K562 (cell line): ENCODE measurements around the gene TEX50. TPM values are rescaled to one million over a fixed set of nuclear protein-coding genes. Genes with fewer than 3 reads are reported as not detected.
A peak's percentile ranks its signal among the peaks of the same experiment; 100 is the strongest.

Source experiments
- ATAC-seq: fragments of 200-7000 bp; cut with Tn5 transposase; 3 replicates; pipeline ENCODE4 v1.9.1; 2020; ENCODE audit warnings: moderate library complexity
- BruUV-seq: library from RNA; stranded (reverse); fragments of 400-500 nt; replicated peaks from 2 replicates; lab custom pipeline; 2021; lab: Mats Ljungman, UMichigan
- CTCF ChIA-PET: fragments of 300-600 bp; formaldehyde crosslinking; extraction: SDS; loops from one replicate; lab custom pipeline; 2021; ENCODE audit warnings: low intra/inter-chr PET ratio; lab: Yijun Ruan, JAX
- POLR2A ChIA-PET: fragments of 300-600, 350-650 bp; sonication (Branson Sonifier 250); formaldehyde crosslinking; extraction: SDS; loops from one replicate; lab custom pipeline; 2021; ENCODE audit warnings: antibody characterized with exemption, inconsistent platforms; lab: Yijun Ruan, JAX
- DNase-seq, 4 experiments: peaks; one replicate each; pipeline versions ENCODE4 v3.0.0 to v3.0.0-alpha.2; 2011 to 2018; ENCODE audit warnings: low spot score in 3 of 4, mixed read lengths in 3 of 4; ENCODE audit errors: extremely low read depth in 1 of 4
- FAIRE-seq: peaks from 2 replicates; lab custom pipeline; 2011; peaks lifted over from hg19 to GRCh38; lab: Jason Lieb, UNC
- H2AFZ ChIP-seq: 2 replicates; pipeline ENCODE4 v1.6.0; 2011; ENCODE audit warnings: low read depth, low read length, control low read depth, inconsistent platforms
- H3K27ac ChIP-seq: fragments of 200-600 bp; 3 replicates; pipeline ENCODE4 v1.8.0; 2011; ENCODE audit warnings: low read depth, mild to moderate bottlenecking, control low read depth, inconsistent platforms, low read length, moderate library complexity, mixed read lengths; ENCODE audit errors: extremely low read depth
- H3K27me3 ChIP-seq, 2 experiments: fragments of 300-600 bp in 1 of 2; 2 replicates in 1 of 2; 3 replicates in 1 of 2; pipeline versions ENCODE4 v1.6.0 to v1.8.0; 2011; ENCODE audit warnings: inconsistent platforms in 2 of 2, low read length in 2 of 2, mild to moderate bottlenecking in 1 of 2, mixed read lengths in 1 of 2, moderate library complexity in 1 of 2; ENCODE audit not compliant: control insufficient read depth in 2 of 2, insufficient read depth in 2 of 2
- H3K36me3 ChIP-seq: fragments of 300-600 bp; 3 replicates; pipeline ENCODE4 v1.8.0; 2011; ENCODE audit warnings: mild to moderate bottlenecking, low read length, inconsistent platforms; ENCODE audit not compliant: control insufficient read depth, insufficient read depth
- H3K4me1 ChIP-seq, 2 experiments: fragments of 200-600 bp in 1 of 2; replicated peaks in 1 of 2; 2 replicates in 1 of 2; 3 replicates in 1 of 2; pipeline versions ENCODE4 v1.5.1 to v1.8.0; 2011; ENCODE audit warnings: inconsistent platforms in 2 of 2, low read length in 2 of 2, mild to moderate bottlenecking in 1 of 2, mixed read lengths in 1 of 2, moderate library complexity in 1 of 2; ENCODE audit not compliant: control insufficient read depth in 2 of 2, insufficient read depth in 2 of 2
- H3K4me2 ChIP-seq: 2 replicates; pipeline ENCODE4 v1.6.1; 2011; ENCODE audit warnings: low read length, control low read depth, inconsistent platforms, mixed read lengths; ENCODE audit not compliant: insufficient read depth
- H3K4me3 ChIP-seq: fragments of 200-600 bp; sonication (generic), shearing (Covaris generic); 2 replicates; pipeline ENCODE4 v1.5.1; 2016; ENCODE audit warnings: control low read depth, inconsistent platforms
- H3K79me2 ChIP-seq: fragments of 200-600 bp; 3 replicates; pipeline ENCODE4 v1.8.0; 2011; ENCODE audit warnings: low read length, inconsistent platforms; ENCODE audit not compliant: control insufficient read depth, insufficient read depth
- H3K9ac ChIP-seq, 2 experiments: 2 replicates each; pipeline versions ENCODE4 v1.6.0 to v1.6.1; 2011; ENCODE audit warnings: low read depth in 2 of 2, low read length in 2 of 2, control low read depth in 1 of 2, inconsistent platforms in 1 of 2, mild to moderate bottlenecking in 1 of 2, mixed read lengths in 1 of 2; ENCODE audit not compliant: insufficient read depth in 1 of 2
- H3K9me1 ChIP-seq: one replicate; pipeline ENCODE4 v1.6.0; 2011; ENCODE audit warnings: inconsistent platforms, mild to moderate bottlenecking, low read length, moderate library complexity; ENCODE audit not compliant: control insufficient read depth, insufficient read depth
- H3K9me3 ChIP-seq: replicated peaks from 2 replicates; pipeline ENCODE4 v1.5.1; 2011; ENCODE audit warnings: low read depth, low read length, inconsistent platforms; ENCODE audit not compliant: control insufficient read depth, insufficient read depth
- H4K20me1 ChIP-seq: replicated peaks from 2 replicates; pipeline ENCODE4 v1.6.1; 2011; ENCODE audit warnings: low read length, inconsistent platforms, mixed read lengths; ENCODE audit not compliant: control insufficient read depth, insufficient read depth
- C11orf30 ChIP-seq: fragments of 450-650 bp; IDR thresholded peaks from 2 replicates; pipeline ENCODE4 v1.6.1; 2016; ENCODE audit warnings: low read depth, mild to moderate bottlenecking
- CXXC5 ChIP-seq: fragments of 250-450 bp; sonication (Bioruptor Pico); IDR thresholded peaks from 2 replicates; pipeline ENCODE4 v1.8.0; 2022; ENCODE audit warnings: inconsistent platforms, mild to moderate bottlenecking, moderate library complexity
- ETS2 ChIP-seq: IDR thresholded peaks from 2 replicates; pipeline ENCODE4 v1.6.1; 2016; ENCODE audit warnings: borderline replicate concordance, missing genetic modification characterization, mild to moderate bottlenecking, moderate library complexity, missing compliant biosample characterization; ENCODE audit not compliant: poor library complexity, severe bottlenecking
- FOXP4 ChIP-seq: sonication (generic); formaldehyde crosslinking; IDR thresholded peaks from 2 replicates; pipeline ENCODE4 v1.8.0; 2022; ENCODE audit warnings: mild to moderate bottlenecking, missing genetic modification reagents, borderline replicate concordance
- GABPA ChIP-seq: fragments of 200-800 bp; sonication (Bioruptor generic); conservative IDR thresholded peaks from 2 replicates; pipeline ENCODE4 v1.6.1; 2016; ENCODE audit warnings: low read depth, missing genetic modification characterization, missing compliant biosample characterization
- GATAD2B ChIP-seq: fragments of 450-650 bp; IDR thresholded peaks from 2 replicates; pipeline ENCODE4 v1.6.1; 2017; ENCODE audit warnings: mild to moderate bottlenecking, borderline replicate concordance
- HNRNPL ChIP-seq: fragments of 200-400 bp; formaldehyde crosslinking; IDR thresholded peaks from 2 replicates; pipeline ENCODE4 v1.6.1; 2017; ENCODE audit warnings: low read depth, mild to moderate bottlenecking, low read length
- IFI16 ChIP-seq: fragments of 250-450 bp; sonication (Bioruptor Pico); IDR thresholded peaks from 2 replicates; pipeline ENCODE4 v2.1.2; 2022; ENCODE audit warnings: mild to moderate bottlenecking, inconsistent platforms
- JUNB ChIP-seq: fragments of 450-650 bp; formaldehyde crosslinking; conservative IDR thresholded peaks from 2 replicates; pipeline ENCODE4 v1.4.0; 2020; ENCODE audit warnings: mild to moderate bottlenecking
- NR2C2 ChIP-seq, 2 experiments: fragments of 200-800 bp in 1 of 2; sonication (Bioruptor generic) in 1 of 2; sonication (generic) in 1 of 2; formaldehyde crosslinking in 1 of 2; IDR thresholded peaks; 2 replicates each; pipeline versions ENCODE4 v1.6.1 to v1.8.0; 2016 to 2022; ENCODE audit warnings: mild to moderate bottlenecking in 1 of 2, missing compliant biosample characterization in 1 of 2, missing genetic modification characterization in 1 of 2, missing genetic modification reagents in 1 of 2
- PCBP2 ChIP-seq: fragments of 200-400 bp; formaldehyde crosslinking; IDR thresholded peaks from 2 replicates; pipeline ENCODE4 v1.6.1; 2018; ENCODE audit warnings: low read length, low read depth, mild to moderate bottlenecking, moderate library complexity; ENCODE audit not compliant: poor library complexity, severe bottlenecking
- TCF7L2 ChIP-seq: fragments of 150-350 bp; IDR thresholded peaks from 2 replicates; pipeline ENCODE4 v1.6.1; 2016; ENCODE audit warnings: low read depth, mild to moderate bottlenecking, low read length, moderate library complexity
- THRA ChIP-seq: fragments of 450-650 bp; IDR thresholded peaks from 2 replicates; pipeline ENCODE4 v1.6.1; 2017; ENCODE audit warnings: mild to moderate bottlenecking, moderate library complexity
- ZNF589 ChIP-seq: fragments of 200-800 bp; sonication (Bioruptor generic); IDR thresholded peaks from 2 replicates; pipeline ENCODE4 v1.6.1; 2016; ENCODE audit warnings: low read depth, missing genetic modification characterization, missing compliant biosample characterization
- ZSCAN32 ChIP-seq: fragments of 450-650 bp; formaldehyde crosslinking; IDR thresholded peaks from 2 replicates; pipeline ENCODE4 v1.4.0; 2020; ENCODE audit warnings: mild to moderate bottlenecking, moderate library complexity
- WGBS: fragments of 100-300 bp; shearing (Covaris generic); methylation state at CpG from one replicate; pipeline ENCODE4 v1.1.6; 2016; ENCODE audit warnings: low coverage, mixed read lengths; ENCODE audit not compliant: insufficient coverage; ENCODE audit errors: missing lambda C conversion rate; 5-methylcytosine and 5-hydroxymethylcytosine counted together
- in situ Hi-C: fragments of 300-500 bp; cut with MboI; formaldehyde crosslinking; loops from 4 replicates; pipeline ENCODE4 v1.15.0; 2018; ENCODE audit warnings: inconsistent platforms, mixed read lengths
- intact Hi-C: fragments of 100-400 bp; cut with micrococcal nuclease; formaldehyde crosslinking; loops from 2 replicates; pipeline ENCODE4 v1.14.2; 2022
- polyA plus RNA-seq, 8 experiments: library from polyadenylated mRNA; depleted of rRNA in 4 of 8; stranded (reverse) in 5 of 8; unstranded in 3 of 8; fragments of >200 nt; fragmentation: Nextera tagmentation in 2 of 8; fragmentation: Illumina TruSeq in 1 of 8; extraction: Ambion mirVana in 2 of 8; extraction: Trizol in 1 of 8; gene quantifications; 2 replicates each; pipeline versions ENCODE4 v1.2.1 to v1.2.3, GENCODE V29; 2011 to 2014; ENCODE audit warnings: inconsistent platforms in 1 of 8, missing spikeins in 1 of 8
- total RNA-seq, 7 experiments: library from RNA; depleted of rRNA in 6 of 7; stranded (reverse); fragments of >200 nt in 6 of 7; fragmentation: Illumina TruSeq in 2 of 7; extraction: Trizol in 2 of 7; gene quantifications; 2 replicates each; pipeline versions ENCODE4 v1.2.1 to v1.2.3, GENCODE V29; 2011 to 2021; ENCODE audit warnings: low replicate concordance in 1 of 7
- TF ChIP-seq, protein P1 (sequence below): fragments of 200-800 bp; sonication (Bioruptor generic); IDR thresholded peaks from 2 replicates; pipeline ENCODE4 v1.6.1; 2017; ENCODE audit warnings: missing genetic modification characterization, missing compliant biosample characterization

TEX50 gene
- total and polyA plus RNA-seq, 9 of the 15 experiments (the other 6 are each of a cell fraction or from before 2014, with no cell fraction given), result not detected

- H3K27me3 ChIP-seq, result no peaks in the 10 kb centered on the region
- H3K9me3 ChIP-seq, result no peaks in the 10 kb centered on the region
- CTCF ChIA-PET, result interaction anchor here (0.7 kb wide), 1 partner anchor 223 kb away, joined by 3 read pairs; no protein-coding TSS in a partner anchor
- no peaks in the 10 kb centered on the region for H3K36me3 ChIP-seq
- no peak within 1 kb of the TSS for H3K9ac ChIP-seq
- POLR2A ChIA-PET, result interaction anchor here (0.6 to 1.6 kb wide), 6 partner anchors 13 to 221 kb away, joined by 3 to 5 read pairs (median 4); no protein-coding TSS in a partner anchor
- ATAC-seq (peak; percentile 72), FAIRE-seq (peak; percentile 74), DNase-seq (peak in 2 of 4 experiments; percentile 63 to 72)
- BruUV-seq, result no TSS peak
- H3K4me3 ChIP-seq, result no peak within 1 kb of the TSS; the same call in 1 of the 2 replicates
- H3K4me2 ChIP-seq, result peak within 1 kb of the TSS; percentile 66
- H4K20me1 ChIP-seq, result no peaks in the 10 kb centered on the region
- H3K9me1 ChIP-seq, result no peaks in the 10 kb centered on the region
- no peaks in the 10 kb centered on the region for H3K79me2 ChIP-seq
- intact Hi-C loops, result no loop called here
- in situ Hi-C loops, result no loop called here
- peak within 1 kb of the TSS; percentile 96 for H2AFZ ChIP-seq
- peaks cover 0 to 10% of the 10 kb centered on the region in 2 experiments; a peak in 2 of 5 replicates for H3K4me1 ChIP-seq
- H3K27ac ChIP-seq, result peak within 1 kb of the TSS; percentile 57; the same call in 2 of the 3 replicates
- 18% methylated on average over 5 of the region's 5 CpGs for WGBS
- TF ChIP-seq THRA (no peak), JUNB (no peak), IFI16 (CRISPR knock-in tag) (no peak), PCBP2 (no peak), ZSCAN32 (CRISPR knock-in tag) (no peak), CXXC5 (CRISPR knock-in tag) (peak; percentile 46; the same call in 1 of the 2 replicates), ETS2 (tag) (no peak), FOXP4 (CRISPR knock-in tag) (no peak), GABPA (tag) (peak; percentile 18; the same call in 1 of the 2 replicates), ZNF589 (CRISPR knock-in tag) (peak; percentile 37; the same call in 1 of the 2 replicates), TCF7L2 (0 out of 2 replicates have a peak, but pooled peaks have one; percentile 37), C11orf30 (peak; percentile 96), HNRNPL (no peak), GATAD2B (no peak), NR2C2 (CRISPR knock-in tag; IDR thresholded peaks at IDR 0.05) (no peak), NR2C2 (tag; IDR thresholded peaks at IDR 0.05) (no peak)
- TF ChIP-seq, protein P1, sequence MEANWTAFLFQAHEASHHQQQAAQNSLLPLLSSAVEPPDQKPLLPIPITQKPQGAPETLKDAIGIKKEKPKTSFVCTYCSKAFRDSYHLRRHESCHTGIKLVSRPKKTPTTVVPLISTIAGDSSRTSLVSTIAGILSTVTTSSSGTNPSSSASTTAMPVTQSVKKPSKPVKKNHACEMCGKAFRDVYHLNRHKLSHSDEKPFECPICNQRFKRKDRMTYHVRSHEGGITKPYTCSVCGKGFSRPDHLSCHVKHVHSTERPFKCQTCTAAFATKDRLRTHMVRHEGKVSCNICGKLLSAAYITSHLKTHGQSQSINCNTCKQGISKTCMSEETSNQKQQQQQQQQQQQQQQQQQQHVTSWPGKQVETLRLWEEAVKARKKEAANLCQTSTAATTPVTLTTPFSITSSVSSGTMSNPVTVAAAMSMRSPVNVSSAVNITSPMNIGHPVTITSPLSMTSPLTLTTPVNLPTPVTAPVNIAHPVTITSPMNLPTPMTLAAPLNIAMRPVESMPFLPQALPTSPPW (CRISPR knock-in tag), result peak; percentile 21; the same call in 1 of the 2 replicates
Observed at GRCh38 chr1:173603056-173603591, 32.0 kb upstream of the TEX50 start, which contains the start of gene SLC9C2. SLC9C2 (minus strand) TSS chr1:173603072; CDS start chr1:173601776, 1,296 bp downstream.
